Measurements from ENCODE around the gene FANCM.
A peak's percentile ranks its signal among the peaks of the same experiment; 100 is the strongest.

FANCM gene

GRCh38 chr14:45238988-45239387 is 103.3 kb downstream of the FANCM start:
- Mint-ChIP-seq H3K27me3 (no peaks in the 10 kb centered on the region), H3K27ac (no peak overlapping the region), H3K9me3 (ENCODE audit: low read depth) (no peaks in the 10 kb centered on the region), H3K4me1 (ENCODE audit: low read depth) (no peaks in the 10 kb centered on the region), H3K36me3 (peaks cover 22% of the 10 kb centered on the region), H3K4me3 (no peak overlapping the region)

GRCh38 chr14:45242706-45243105 is 107.0 kb downstream of the FANCM start:
- no peaks in the 10 kb centered on the region for H3K27me3 Mint-ChIP-seq
- H3K27ac Mint-ChIP-seq: no peak overlapping the region
- H3K4me3 Mint-ChIP-seq: no peak overlapping the region
- H3K36me3 Mint-ChIP-seq: peaks cover 19% of the 10 kb centered on the region
- no peaks in the 10 kb centered on the region for H3K9me3 Mint-ChIP-seq (ENCODE audit: low read depth)
- no peaks in the 10 kb centered on the region for H3K4me1 Mint-ChIP-seq (ENCODE audit: low read depth)

GRCh38 chr14:45246151-45246550 is 110.4 kb downstream of the FANCM start:
- H3K27me3 Mint-ChIP-seq: no peaks in the 10 kb centered on the region
- peaks cover 6% of the 10 kb centered on the region for H3K36me3 Mint-ChIP-seq
- H3K4me3 Mint-ChIP-seq: no peak overlapping the region
- H3K9me3 Mint-ChIP-seq (ENCODE audit: low read depth): no peaks in the 10 kb centered on the region
- H3K27ac Mint-ChIP-seq: no peak overlapping the region
- H3K4me1 Mint-ChIP-seq (ENCODE audit: low read depth): peaks cover 11% of the 10 kb centered on the region

- Mint-ChIP-seq H3K27me3 (no peaks in the 10 kb centered on the region), H3K27ac (no peak overlapping the region), H3K36me3 (peaks cover 5% of the 10 kb centered on the region), H3K9me3 (ENCODE audit: low read depth) (no peaks in the 10 kb centered on the region), H3K4me1 (ENCODE audit: low read depth) (peaks cover 16% of the 10 kb centered on the region), H3K4me3 (no peak overlapping the region)
Observed at GRCh38 chr14:45246691-45247090, 111.0 kb downstream of the FANCM start.

- Mint-ChIP-seq H3K36me3 (no peaks in the 10 kb centered on the region), H3K9me3 (ENCODE audit: low read depth) (no peaks in the 10 kb centered on the region), H3K4me3 (no peak overlapping the region), H3K4me1 (ENCODE audit: low read depth) (peaks cover 20% of the 10 kb centered on the region), H3K27ac (no peak overlapping the region), H3K27me3 (no peaks in the 10 kb centered on the region)
Observed at GRCh38 chr14:45247427-45247826, 111.7 kb downstream of the FANCM start.

GRCh38 chr14:45249856-45250575 is 114.3 kb downstream of the FANCM start:
- Mint-ChIP-seq H3K4me1 (ENCODE audit: low read depth) (peaks cover 22% of the 10 kb centered on the region), H3K36me3 (no peaks in the 10 kb centered on the region), H3K27ac (peak overlapping the region; percentile 29), H3K4me3 (peak overlapping the region; percentile 46), H3K27me3 (no peaks in the 10 kb centered on the region), H3K9me3 (ENCODE audit: low read depth) (no peaks in the 10 kb centered on the region)

All from activated naive CD8-positive, alpha-beta T cell (primary cell).